HL-60 (cell line): ENCODE data around the gene NARS2.

Experiments
- CTCF ChIP-seq: IDR thresholded peaks from one replicate; pipeline ENCODE4 v1.5.1; 2011; ENCODE audit warnings: low read length, control low read depth, inconsistent platforms; ENCODE audit not compliant: insufficient read depth
- POLR2AphosphoS5 ChIP-seq: IDR thresholded peaks from 2 replicates; pipeline ENCODE4 v1.6.1; 2012; ENCODE audit warnings: low read depth

GRCh38 chr11:78467931-78468330 lies 106.7 kb downstream of the NARS2 start:
- TF ChIP-seq CTCF (no peak), POLR2AphosphoS5 (no peak)
